HepG2 (cell line): ENCODE results near the gene TOP1. TPM values are rescaled to one million over a fixed set of nuclear protein-coding genes. Genes with fewer than 3 reads are reported as not detected.

Experiments used
- GLI4 ChIP-seq: sonication (generic); formaldehyde crosslinking; IDR thresholded peaks from 2 replicates; pipeline ENCODE4 v1.5.1; 2020; ENCODE audit warnings: missing genetic modification reagents, mild to moderate bottlenecking, moderate library complexity, borderline replicate concordance
- IRF9 ChIP-seq: sonication (generic); formaldehyde crosslinking; IDR thresholded peaks from 2 replicates; pipeline ENCODE4 v1.8.0; 2022; ENCODE audit warnings: missing genetic modification reagents, mild to moderate bottlenecking, borderline replicate concordance
- KLF16 ChIP-seq, 2 experiments: sonication (generic) in 1 of 2; formaldehyde crosslinking in 1 of 2; IDR thresholded peaks; 2 replicates each; pipeline versions ENCODE4 v1.6.1 to v1.8.0; 2016 to 2023; ENCODE audit warnings: missing genetic modification reagents in 2 of 2, missing compliant biosample characterization in 1 of 2
- SMC3 ChIP-seq: IDR thresholded peaks from 2 replicates; pipeline ENCODE4 v1.6.1; 2011; ENCODE audit warnings: low read length, improper control_type of control experiment
- THAP8 ChIP-seq: sonication (generic); formaldehyde crosslinking; IDR thresholded peaks from 2 replicates; pipeline ENCODE4 v1.5.1; 2020; ENCODE audit warnings: missing genetic modification reagents, mild to moderate bottlenecking, borderline replicate concordance
- TRAFD1 ChIP-seq: sonication (generic); formaldehyde crosslinking; IDR thresholded peaks from 2 replicates; pipeline ENCODE4 v1.5.1; 2020; ENCODE audit warnings: missing genetic modification reagents, mild to moderate bottlenecking, borderline replicate concordance
- ZBTB7A ChIP-seq: sonication (generic); formaldehyde crosslinking; IDR thresholded peaks from 2 replicates; pipeline ENCODE4 v1.8.0; 2022; ENCODE audit warnings: mild to moderate bottlenecking, missing genetic modification reagents
- ZMYM3 ChIP-seq: sonication (generic); formaldehyde crosslinking; IDR thresholded peaks from 2 replicates; pipeline ENCODE4 v1.5.1; 2020; ENCODE audit warnings: mild to moderate bottlenecking, missing genetic modification reagents
- ZNF18 ChIP-seq: sonication (generic); formaldehyde crosslinking; IDR thresholded peaks from 2 replicates; pipeline ENCODE4 v1.8.0; 2022; ENCODE audit warnings: mild to moderate bottlenecking, missing genetic modification reagents; ENCODE audit not compliant: insufficient replicate concordance
- ZNF460 ChIP-seq: sonication (generic); formaldehyde crosslinking; IDR thresholded peaks from 2 replicates; pipeline ENCODE4 v1.5.1; 2020; ENCODE audit warnings: missing genetic modification reagents, mild to moderate bottlenecking, borderline replicate concordance
- ZNF598 ChIP-seq: sonication (generic); formaldehyde crosslinking; IDR thresholded peaks from 2 replicates; pipeline ENCODE4 v1.5.1; 2020; ENCODE audit warnings: mild to moderate bottlenecking, missing genetic modification reagents, borderline replicate concordance
- ZNF607 ChIP-seq: sonication (generic); formaldehyde crosslinking; IDR thresholded peaks from 2 replicates; pipeline ENCODE4 v1.5.1; 2020; ENCODE audit warnings: missing genetic modification reagents, mild to moderate bottlenecking, borderline replicate concordance
- ZNF747 ChIP-seq: sonication (generic); formaldehyde crosslinking; IDR thresholded peaks from 2 replicates; pipeline ENCODE4 v1.8.1; 2023; ENCODE audit warnings: missing genetic modification reagents, mild to moderate bottlenecking, borderline replicate concordance
- ZNF878 ChIP-seq: sonication (generic); formaldehyde crosslinking; IDR thresholded peaks from 2 replicates; pipeline ENCODE4 v1.8.1; 2023; ENCODE audit warnings: mild to moderate bottlenecking, missing genetic modification reagents, moderate library complexity
- ZNF891 ChIP-seq: sonication (generic); formaldehyde crosslinking; IDR thresholded peaks from 2 replicates; pipeline ENCODE4 v1.5.0; 2020; ENCODE audit warnings: mild to moderate bottlenecking, missing genetic modification reagents
- polyA plus RNA-seq, 8 experiments: library from polyadenylated mRNA; depleted of rRNA in 3 of 8; stranded (reverse) in 7 of 8; unstranded in 1 of 8; fragments of >200 nt; fragmentation: Illumina TruSeq in 4 of 8; extraction: Trizol in 4 of 8; gene quantifications; 2 replicates each; pipeline versions ENCODE4 v1.2.1 to v1.2.3, GENCODE V29; 2011 to 2016; ENCODE audit warnings: low read depth in 4 of 8, missing spikeins in 1 of 8, mixed read lengths in 1 of 8; ENCODE audit not compliant: insufficient read depth in 1 of 8
- total RNA-seq, 5 experiments: library from RNA; depleted of rRNA; stranded (reverse); fragments of >200 nt; fragmentation: Illumina TruSeq; extraction: Trizol; gene quantifications; 2 replicates each; pipeline ENCODE4 v1.2.3, GENCODE V29; 2016; ENCODE audit warnings: low read depth in 1 of 5

TOP1 gene
- total and polyA plus RNA-seq, 2 of the 13 experiments (the other 11 are each of a cell fraction or from before 2014, with no cell fraction given), result 10.2 to 19.4 TPM

GRCh38 chr20:41003936-41004294 lies 24.7 kb upstream of the TOP1 start (continued):
- TF ChIP-seq ZNF607 (peak; percentile 56; the same call in 1 of the 2 replicates), KLF16 (CRISPR knock-in tag; IDR thresholded peaks at IDR 0.05) (0 out of 4 replicates have a peak, but pooled peaks of 1 of the 2 experiments have one; percentile 6), ZNF460 (peak; percentile 90), ZNF747 (CRISPR knock-in tag) (0 out of 2 replicates have a peak, but pooled peaks have one; percentile 36), IRF9 (CRISPR knock-in tag) (0 out of 2 replicates have a peak, but pooled peaks have one; percentile 32), ZNF878 (0 out of 2 replicates have a peak, but pooled peaks have one; percentile 30), THAP8 (peak; percentile 62; the same call in 1 of the 2 replicates), ZNF18 (CRISPR knock-in tag) (peak; percentile 5), ZNF598 (CRISPR knock-in tag) (0 out of 2 replicates have a peak, but pooled peaks have one; percentile 18), ZMYM3 (peak; percentile 55; the same call in 1 of the 2 replicates), SMC3 (peak; percentile 5; the same call in 1 of the 2 replicates), ZBTB7A (CRISPR knock-in tag) (peak; percentile 5; the same call in 1 of the 2 replicates), ZNF891 (0 out of 2 replicates have a peak, but pooled peaks have one; percentile 44), TRAFD1 (CRISPR knock-in tag) (0 out of 2 replicates have a peak, but pooled peaks have one; percentile 42), GLI4 (CRISPR knock-in tag) (0 out of 2 replicates have a peak, but pooled peaks have one; percentile 37)
